ENCODE results near the gene TP53TG3.
"Not testable (repeated sequence)": the region's sequence is repeated elsewhere in the genome, so short reads cannot be mapped to it uniquely, and the experiment has no call there.

Gene TP53TG3
- 0 reads per million in 17 experiments for total RNA-seq

GRCh38 chr16:32676065-32676464 lies at the start of gene TP53TG3:
TSS of gene TP53TG3 (minus strand) at chr16:32676165. CDS start at chr16:32676097, 68 bp downstream.
- DNase-seq = not testable (repeated sequence)

GRCh38 chr16:32650876-32651275 lies 25.1 kb downstream of the TP53TG3 start:
- DNase-seq = not testable (repeated sequence)

GRCh38 chr16:32647562-32647961 lies 28.4 kb downstream of the TP53TG3 start:
- not testable (repeated sequence) for DNase-seq

GRCh38 chr16:32646780-32647179 lies 29.2 kb downstream of the TP53TG3 start:
- not testable (repeated sequence) for DNase-seq

- not testable (repeated sequence) for DNase-seq
Observed at GRCh38 chr16:32646177-32646576, 29.8 kb downstream of the TP53TG3 start.

- not testable (repeated sequence) for DNase-seq
Observed at GRCh38 chr16:32645278-32645908, 30.6 kb downstream of the TP53TG3 start.

- not testable (repeated sequence) for DNase-seq
Observed at GRCh38 chr16:32644715-32645114, 31.2 kb downstream of the TP53TG3 start.

GRCh38 chr16:32637614-32638013 lies 38.4 kb downstream of the TP53TG3 start:
- DNase-seq = not testable (repeated sequence)

GRCh38 chr16:32632096-32632495 lies 43.9 kb downstream of the TP53TG3 start:
- DNase-seq = not testable (repeated sequence)
